PC-3 (cell line): ENCODE measurements around the gene LCE1F.

Experiments used
- CTCF ChIP-seq: fragments of 300-600 bp; sonication (generic); conservative IDR thresholded peaks from 2 replicates; pipeline ENCODE4 v1.5.1; 2017; ENCODE audit warnings: antibody characterized with exemption, low read depth, mild to moderate bottlenecking, low read length
- EZH2 ChIP-seq: fragments of 300-600 bp; sonication (generic); IDR thresholded peaks from one replicate; pipeline ENCODE4 v1.6.1; 2017; ENCODE audit warnings: antibody characterized with exemption, mild to moderate bottlenecking, low read length; ENCODE audit not compliant: unreplicated experiment
- EZH2phosphoT487 ChIP-seq: fragments of 300-600 bp; sonication (generic); IDR thresholded peaks from 2 replicates; pipeline ENCODE4 v1.6.1; 2018; ENCODE audit warnings: mild to moderate bottlenecking, antibody characterized with exemption, low read length, borderline replicate concordance

DNA sequence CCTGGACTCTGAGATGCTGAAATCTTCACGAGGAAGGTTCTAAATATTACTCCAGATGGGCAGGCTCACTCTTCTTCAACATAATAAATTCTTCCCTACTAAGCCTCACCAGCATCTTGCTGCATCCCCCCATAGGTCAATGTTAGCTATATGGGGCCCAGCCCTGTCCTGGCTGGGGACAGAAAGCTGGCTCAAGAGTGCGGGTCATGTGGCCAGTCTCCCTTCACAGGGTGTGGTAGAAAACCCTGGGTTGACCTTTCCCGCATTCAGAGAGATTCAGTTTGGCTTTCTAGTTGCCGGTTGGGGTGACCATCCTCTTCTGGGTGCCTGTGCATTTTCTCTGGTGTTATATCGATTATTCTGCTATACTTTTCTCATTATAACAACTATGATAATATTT is 36.9 kb upstream of the LCE1F start:
- TF ChIP-seq CTCF (no peak), EZH2phosphoT487 (no peak), EZH2 (no peak)
